ENCODE results near the gene ALG2. TPM values are rescaled to one million over a fixed set of nuclear protein-coding genes. Genes with fewer than 3 reads are reported as not detected.

The ALG2 gene
- total RNA-seq, 3 donors from 2014 or later (not counting 1 experiment from before 2014, with no cell fraction given), result 17.3 to 23.2 (median 20.7) TPM

- intact Hi-C loops (cut with micrococcal nuclease), result no loop called here
- Mint-ChIP-seq H3K9me3 (peaks cover 4 to 7% of the 10 kb centered on the region in 2 donors), H3K36me3 (peaks cover 17% of the 10 kb centered on the region), H3K4me3 (no peak overlapping the region), H3K4me1 (peaks cover 0 to 13% of the 10 kb centered on the region in 2 donors), H3K27ac (no peak overlapping the region), H3K27me3 (ENCODE audit: low read depth in 2 of 2) (peaks cover 6 to 13% of the 10 kb centered on the region in 2 donors)
- Histone ChIP-seq H3K27me3 (ENCODE audit: control insufficient read depth, insufficient read depth, low read length) (no peaks in the 10 kb centered on the region), H3K9me3 (ENCODE audit: control insufficient read depth, insufficient read depth, low read length) (peaks cover 6% of the 10 kb centered on the region), H3K4me1 (ENCODE audit: control insufficient read depth, insufficient read depth, low read length) (no peaks in the 10 kb centered on the region), H3K36me3 (ENCODE audit: control insufficient read depth, insufficient read depth, low read length) (no peaks in the 10 kb centered on the region), H3K4me3 (ENCODE audit: low read length) (no peak overlapping the region), H3K27ac (ENCODE audit: low read length) (no peak overlapping the region)
- WGBS (ENCODE audit: insufficient coverage), result 100% methylated on average over 1 of the region's 1 CpG
- no peak for ATAC-seq
- no peak for TF ChIP-seq CTCF (IDR thresholded peaks at IDR 0.05)
- no peak for DNase-seq
Observed at GRCh38 chr9:99211746-99212145, 10.0 kb downstream of the ALG2 start.

GRCh38 chr9:99210572-99210971 lies 11.2 kb downstream of the ALG2 start:
- no peak for TF ChIP-seq CTCF (IDR thresholded peaks at IDR 0.05)
- ATAC-seq, result no peak
- peaks cover 0 to 7% of the 10 kb centered on the region in 2 donors for H3K4me1 Mint-ChIP-seq
- Histone ChIP-seq H3K36me3 (ENCODE audit: control insufficient read depth, insufficient read depth, low read length) (no peaks in the 10 kb centered on the region), H3K9me3 (ENCODE audit: control insufficient read depth, insufficient read depth, low read length) (peaks cover 6% of the 10 kb centered on the region), H3K4me1 (ENCODE audit: control insufficient read depth, insufficient read depth, low read length) (no peaks in the 10 kb centered on the region), H3K27me3 (ENCODE audit: control insufficient read depth, insufficient read depth, low read length) (no peaks in the 10 kb centered on the region), H3K27ac (ENCODE audit: low read length) (no peak overlapping the region), H3K4me3 (ENCODE audit: low read length) (no peak overlapping the region)
- H3K9me3 Mint-ChIP-seq, result peaks cover 4 to 7% of the 10 kb centered on the region in 2 donors
- peaks cover 6 to 18% of the 10 kb centered on the region in 2 donors for H3K27me3 Mint-ChIP-seq (ENCODE audit: low read depth in 2 of 2)
- intact Hi-C loops (cut with micrococcal nuclease), result no loop called here
- DNase-seq, result no peak
- no peak overlapping the region for H3K27ac Mint-ChIP-seq
- H3K4me3 Mint-ChIP-seq, result no peak overlapping the region
- peaks cover 17% of the 10 kb centered on the region for H3K36me3 Mint-ChIP-seq

- no peaks in the 10 kb centered on the region for H3K9me3 ChIP-seq (ENCODE audit: control insufficient read depth, insufficient read depth, low read length)
- no peaks in the 10 kb centered on the region for H3K4me1 ChIP-seq (ENCODE audit: control insufficient read depth, insufficient read depth, low read length)
- no peak overlapping the region for H3K27ac ChIP-seq (ENCODE audit: low read length)
- Mint-ChIP-seq H3K9me3 (no peaks in the 10 kb centered on the region), H3K27me3 (ENCODE audit: low read depth in 2 of 2) (peaks cover under 1 to 4% of the 10 kb centered on the region in 2 donors), H3K36me3 (no peaks in the 10 kb centered on the region), H3K27ac (no peak overlapping the region), H3K4me1 (peaks cover 0 to 3% of the 10 kb centered on the region in 2 donors), H3K4me3 (no peak overlapping the region)
- no peaks in the 10 kb centered on the region for H3K36me3 ChIP-seq (ENCODE audit: control insufficient read depth, insufficient read depth, low read length)
- H3K4me3 ChIP-seq (ENCODE audit: low read length), result no peak overlapping the region
- TF ChIP-seq CTCF (IDR thresholded peaks at IDR 0.05), result no peak
- 87% methylated on average over 5 of the region's 5 CpGs for WGBS (ENCODE audit: insufficient coverage)
- intact Hi-C loops (cut with micrococcal nuclease), result no loop called here
- H3K27me3 ChIP-seq (ENCODE audit: control insufficient read depth, insufficient read depth, low read length), result no peaks in the 10 kb centered on the region
- DNase-seq (no peak), ATAC-seq (no peak)
Observed at GRCh38 chr9:99201603-99202002, 20.1 kb downstream of the ALG2 start.

GRCh38 chr9:99199938-99200539 lies 21.7 kb downstream of the ALG2 start:
- Mint-ChIP-seq H3K4me3 (no peak overlapping the region), H3K4me1 (peaks cover 0 to 6% of the 10 kb centered on the region in 2 donors), H3K9me3 (no peaks in the 10 kb centered on the region), H3K36me3 (no peaks in the 10 kb centered on the region), H3K27ac (no peak overlapping the region), H3K27me3 (ENCODE audit: low read depth in 2 of 2) (peaks cover 0 to 3% of the 10 kb centered on the region in 2 donors)
- no peaks in the 10 kb centered on the region for H3K27me3 ChIP-seq (ENCODE audit: control insufficient read depth, insufficient read depth, low read length)
- no peak for DNase-seq
- WGBS (ENCODE audit: insufficient coverage), result 86% methylated on average over 8 of the region's 8 CpGs
- H3K9me3 ChIP-seq (ENCODE audit: control insufficient read depth, insufficient read depth, low read length), result no peaks in the 10 kb centered on the region
- no peak overlapping the region for H3K27ac ChIP-seq (ENCODE audit: low read length)
- no peak for TF ChIP-seq CTCF (IDR thresholded peaks at IDR 0.05)
- intact Hi-C loops (cut with micrococcal nuclease), result no loop called here
- H3K4me1 ChIP-seq (ENCODE audit: control insufficient read depth, insufficient read depth, low read length), result no peaks in the 10 kb centered on the region
- H3K36me3 ChIP-seq (ENCODE audit: control insufficient read depth, insufficient read depth, low read length), result no peaks in the 10 kb centered on the region
- H3K4me3 ChIP-seq (ENCODE audit: low read length), result no peak overlapping the region
- no peak for ATAC-seq

Measured in natural killer cell (primary cell).